Globus pallidus (tissue), 1 donor: ENCODE measurements around the gene LAMP5.

Experiments
- DNase-seq: peaks from one replicate; pipeline ENCODE4 v3.0.0-alpha.2; 2015; ENCODE audit warnings: low spot score

LAMP5 gene

GRCh38 chr20:9514461-9515213 is at the start of gene LAMP5:
TSS of gene LAMP5 (plus strand) at chr20:9514590. CDS start at chr20:9514853, 263 bp downstream.
- DNase-seq: no peak

GRCh38 chr20:9467995-9468394 is 46.4 kb upstream of the LAMP5 start:
- no peak for DNase-seq

- no peak for DNase-seq
Observed at GRCh38 chr20:9474835-9475415, 39.5 kb upstream of the LAMP5 start.

- no peak for DNase-seq
Observed at GRCh38 chr20:9475456-9475855, 38.9 kb upstream of the LAMP5 start.

GRCh38 chr20:9476174-9476573 is 38.2 kb upstream of the LAMP5 start:
- no peak for DNase-seq

GRCh38 chr20:9476637-9477036 is 37.8 kb upstream of the LAMP5 start:
- no peak for DNase-seq

GRCh38 chr20:9478771-9479170 is 35.6 kb upstream of the LAMP5 start:
- no peak for DNase-seq

- no peak for DNase-seq
Observed at GRCh38 chr20:9480066-9480465, 34.3 kb upstream of the LAMP5 start.

GRCh38 chr20:9482180-9482579 is 32.2 kb upstream of the LAMP5 start:
- DNase-seq: peak; percentile 44

GRCh38 chr20:9483131-9483530 is 31.3 kb upstream of the LAMP5 start:
- no peak for DNase-seq

- no peak for DNase-seq
Observed at GRCh38 chr20:9485614-9486340, 28.6 kb upstream of the LAMP5 start.

GRCh38 chr20:9487231-9487630 is 27.2 kb upstream of the LAMP5 start:
- no peak for DNase-seq

GRCh38 chr20:9488063-9488462 is 26.3 kb upstream of the LAMP5 start:
- peak; percentile 78 for DNase-seq

GRCh38 chr20:9490161-9490560 is 24.2 kb upstream of the LAMP5 start:
- no peak for DNase-seq

- DNase-seq: no peak
Observed at GRCh38 chr20:9490631-9491030, 23.8 kb upstream of the LAMP5 start.

- no peak for DNase-seq
Observed at GRCh38 chr20:9491324-9491723, 23.1 kb upstream of the LAMP5 start.

- no peak for DNase-seq
Observed at GRCh38 chr20:9492067-9492466, 22.3 kb upstream of the LAMP5 start.

- no peak for DNase-seq
Observed at GRCh38 chr20:9493803-9494202, 20.6 kb upstream of the LAMP5 start.

- DNase-seq: no peak
Observed at GRCh38 chr20:9495701-9496100, 18.7 kb upstream of the LAMP5 start.

GRCh38 chr20:9496155-9496554 is 18.2 kb upstream of the LAMP5 start:
- DNase-seq: no peak

- DNase-seq: no peak
Observed at GRCh38 chr20:9498322-9498721, 16.1 kb upstream of the LAMP5 start.

GRCh38 chr20:9499126-9499899 is 15.1 kb upstream of the LAMP5 start:
- DNase-seq: no peak
